Smooth muscle cell (in vitro differentiated cells): Measurements from ENCODE around the gene DAP. TPM values are rescaled to one million over a fixed set of nuclear protein-coding genes. Genes with fewer than 3 reads are reported as not detected.

Source experiments
- DNase-seq: peaks from one replicate; lab custom pipeline; 2025; ENCODE audit not compliant: unreplicated experiment; lab: John Stamatoyannopoulos, UW
- H2AFZ ChIP-seq: fragments of 200-600 bp; sonication (generic); 2 replicates; pipeline ENCODE4 v1.6.0; 2016; ENCODE audit warnings: antibody characterized with exemption, low read depth, mild to moderate bottlenecking
- H3F3A ChIP-seq: fragments of 200-600 bp; sonication (generic); 2 replicates; pipeline ENCODE4 v1.6.0; 2017; ENCODE audit warnings: antibody characterized with exemption, low read depth
- H3K27ac ChIP-seq: fragments of 200-600 bp; sonication (generic); 2 replicates; pipeline ENCODE4 v1.5.1; 2016; ENCODE audit warnings: low read depth, mild to moderate bottlenecking
- H3K27me3 ChIP-seq: fragments of 200-600 bp; sonication (generic); 2 replicates; pipeline ENCODE4 v1.6.1; 2016; ENCODE audit warnings: low read depth, mild to moderate bottlenecking
- H3K36me3 ChIP-seq: fragments of 200-600 bp; sonication (generic); 2 replicates; pipeline ENCODE4 v1.5.1; 2016; ENCODE audit warnings: low read depth
- H3K4me1 ChIP-seq: fragments of 200-600 bp; sonication (generic); 2 replicates; pipeline ENCODE4 v1.5.1; 2016; ENCODE audit warnings: low read depth
- H3K4me2 ChIP-seq: fragments of 200-600 bp; sonication (generic); 2 replicates; pipeline ENCODE4 v1.6.0; 2016; ENCODE audit warnings: mild to moderate bottlenecking
- H3K4me3 ChIP-seq: fragments of 200-600 bp; sonication (generic); 2 replicates; pipeline ENCODE4 v1.5.1; 2016; ENCODE audit warnings: mild to moderate bottlenecking
- H3K79me2 ChIP-seq: fragments of 200-600 bp; sonication (generic); 2 replicates; pipeline ENCODE4 v1.6.0; 2016; ENCODE audit warnings: low read depth, mild to moderate bottlenecking
- H3K9ac ChIP-seq: fragments of 200-600 bp; sonication (generic); 2 replicates; pipeline ENCODE4 v1.6.0; 2016; ENCODE audit warnings: low read depth
- H3K9me3 ChIP-seq: fragments of 200-600 bp; sonication (generic); replicated peaks from 2 replicates; pipeline ENCODE4 v1.5.1; 2016; ENCODE audit warnings: low read depth
- H4K20me1 ChIP-seq: fragments of 200-600 bp; sonication (generic); 2 replicates; pipeline ENCODE4 v1.6.0; 2016; ENCODE audit warnings: low read depth
- CTCF ChIP-seq: fragments of 200-600 bp; sonication (generic); IDR thresholded peaks from 2 replicates; pipeline ENCODE4 v1.5.1; 2017; ENCODE audit warnings: borderline replicate concordance, mild to moderate bottlenecking, antibody characterized with exemption; ENCODE audit not compliant: insufficient read depth, poor library complexity, severe bottlenecking
- WGBS: methylation state at CpG from one replicate; pipeline ENCODE4 v1.1.7; 2016; ENCODE audit warnings: low lambda C conversion rate; 5-methylcytosine and 5-hydroxymethylcytosine counted together
- polyA plus RNA-seq: library from polyadenylated mRNA; unstranded; fragments of >200 nt; fragmentation: Nextera tagmentation; extraction: Ambion mirVana; gene quantifications from 2 replicates; pipeline ENCODE4 v1.2.1, GENCODE V29; 2016
- total RNA-seq: library from RNA; depleted of rRNA; stranded (reverse); fragments of >200 nt; gene quantifications from 2 replicates; pipeline ENCODE4 v1.2.3, GENCODE V29; 2014

DAP gene
- total and polyA plus RNA-seq, 2 experiments from 2014 or later: 52.3 to 190 TPM

- H2AFZ ChIP-seq: no peak overlapping the region
- no peak overlapping the region for H3K4me3 ChIP-seq
- 88% methylated on average over 9 of the region's 9 CpGs for WGBS
- no peak for DNase-seq
- no peaks in the 10 kb centered on the region for H3K36me3 ChIP-seq
- H3K4me1 ChIP-seq: no peaks in the 10 kb centered on the region
- H3K27ac ChIP-seq: no peak overlapping the region
- H3K27me3 ChIP-seq: no peaks in the 10 kb centered on the region
- H3K9me3 ChIP-seq: no peaks in the 10 kb centered on the region
- H4K20me1 ChIP-seq: peaks cover 100% of the 10 kb centered on the region
- H3K79me2 ChIP-seq: peaks cover 32% of the 10 kb centered on the region
- no peaks in the 10 kb centered on the region for H3F3A ChIP-seq
- no peak overlapping the region for H3K4me2 ChIP-seq
- no peak for TF ChIP-seq CTCF
- no peak overlapping the region for H3K9ac ChIP-seq
Measured at GRCh38 chr5:10715605-10716290, 45.3 kb downstream of the DAP start.

GRCh38 chr5:10712574-10713366, 48.3 kb downstream of the DAP start:
- no peak for DNase-seq
- H3K79me2 ChIP-seq: peaks cover 38% of the 10 kb centered on the region
- no peaks in the 10 kb centered on the region for H3K36me3 ChIP-seq
- no peak for TF ChIP-seq CTCF
- H3K27ac ChIP-seq: no peak overlapping the region
- no peak overlapping the region for H3K4me3 ChIP-seq
- H3K4me2 ChIP-seq: no peak overlapping the region
- peaks cover 100% of the 10 kb centered on the region for H4K20me1 ChIP-seq
- no peaks in the 10 kb centered on the region for H3K9me3 ChIP-seq
- H3K27me3 ChIP-seq: no peaks in the 10 kb centered on the region
- no peaks in the 10 kb centered on the region for H3F3A ChIP-seq
- 96% methylated on average over 8 of the region's 8 CpGs for WGBS
- H3K9ac ChIP-seq: no peak overlapping the region
- H2AFZ ChIP-seq: no peak overlapping the region
- H3K4me1 ChIP-seq: no peaks in the 10 kb centered on the region

DNA sequence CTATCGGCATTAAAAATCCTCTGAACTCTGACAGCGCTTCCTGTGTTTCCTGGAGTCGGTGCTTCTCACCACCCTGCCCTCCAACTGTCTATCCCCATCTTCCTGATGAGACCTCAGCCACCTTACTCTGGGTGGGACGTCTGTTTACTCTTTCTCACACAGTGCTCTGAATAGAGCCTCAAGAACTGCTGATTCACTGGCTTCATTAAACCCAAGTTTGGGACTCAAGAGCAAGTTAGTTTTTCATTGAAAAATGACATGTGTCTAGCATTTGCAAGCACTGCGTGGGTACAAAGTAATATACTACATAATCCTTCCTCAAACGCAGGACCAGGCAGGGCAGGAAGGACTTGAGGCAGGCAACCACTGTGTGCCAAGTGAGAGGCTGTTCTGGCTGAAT, 49.5 kb downstream of the DAP start:
- Histone ChIP-seq H3K9ac (no peak overlapping the region), H3K36me3 (no peaks in the 10 kb centered on the region), H3K79me2 (peaks cover 34% of the 10 kb centered on the region), H3F3A (peaks cover 2% of the 10 kb centered on the region), H3K27ac (no peak overlapping the region), H2AFZ (no peak overlapping the region), H4K20me1 (peaks cover 100% of the 10 kb centered on the region), H3K4me3 (no peak overlapping the region), H3K4me1 (no peaks in the 10 kb centered on the region), H3K27me3 (no peaks in the 10 kb centered on the region), H3K4me2 (no peak overlapping the region), H3K9me3 (no peaks in the 10 kb centered on the region)
- no peak for DNase-seq
- 85% methylated on average over 6 of the region's 6 CpGs for WGBS
- TF ChIP-seq CTCF: no peak
